GM20000 (cell line): ENCODE results near the gene ASXL3.

Experiments
- DNase-seq: peaks from one replicate; pipeline ENCODE4 v3.0.0; 2012; ENCODE audit warnings: low spot score
- CTCF ChIP-seq: IDR thresholded peaks from 2 replicates; pipeline ENCODE4 v1.5.1; 2012; ENCODE audit warnings: mild to moderate bottlenecking, control low read depth; ENCODE audit errors: extremely low read depth, missing control alignments

The ASXL3 gene

GRCh38 chr18:33577685-33578517, at the start of gene ASXL3:
Gene ASXL3 (plus strand): TSS chr18:33578219. CDS start chr18:33578632, 413 bp downstream.
- no peak for TF ChIP-seq CTCF
- DNase-seq: peak; percentile 55

- no peak for DNase-seq
- no peak for TF ChIP-seq CTCF
Measured at GRCh38 chr18:33532978-33533377, 45.0 kb upstream of the ASXL3 start.

- TF ChIP-seq CTCF: no peak
- no peak for DNase-seq
Measured at GRCh38 chr18:33536904-33537303, 41.1 kb upstream of the ASXL3 start.

GRCh38 chr18:33538418-33539042, 39.5 kb upstream of the ASXL3 start:
- DNase-seq: no peak
- no peak for TF ChIP-seq CTCF

GRCh38 chr18:33540392-33540791, 37.6 kb upstream of the ASXL3 start:
- TF ChIP-seq CTCF: no peak
- no peak for DNase-seq

- TF ChIP-seq CTCF: no peak
- DNase-seq: no peak
Measured at GRCh38 chr18:33541316-33541715, 36.7 kb upstream of the ASXL3 start.

- DNase-seq: no peak
- TF ChIP-seq CTCF: no peak
Measured at GRCh38 chr18:33556846-33557245, 21.2 kb upstream of the ASXL3 start.
